ENCODE measurements around the gene OFD1. TPM values are rescaled to one million over a fixed set of nuclear protein-coding genes. Genes with fewer than 3 reads are reported as not detected.
"Not testable (repeated sequence)": the region's sequence is repeated elsewhere in the genome, so short reads cannot be mapped to it uniquely, and the experiment has no call there.

Gene OFD1
- total RNA-seq, 6 experiments from 2014 or later = 6.5 to 12.4 (median 10.5) TPM

DNA sequence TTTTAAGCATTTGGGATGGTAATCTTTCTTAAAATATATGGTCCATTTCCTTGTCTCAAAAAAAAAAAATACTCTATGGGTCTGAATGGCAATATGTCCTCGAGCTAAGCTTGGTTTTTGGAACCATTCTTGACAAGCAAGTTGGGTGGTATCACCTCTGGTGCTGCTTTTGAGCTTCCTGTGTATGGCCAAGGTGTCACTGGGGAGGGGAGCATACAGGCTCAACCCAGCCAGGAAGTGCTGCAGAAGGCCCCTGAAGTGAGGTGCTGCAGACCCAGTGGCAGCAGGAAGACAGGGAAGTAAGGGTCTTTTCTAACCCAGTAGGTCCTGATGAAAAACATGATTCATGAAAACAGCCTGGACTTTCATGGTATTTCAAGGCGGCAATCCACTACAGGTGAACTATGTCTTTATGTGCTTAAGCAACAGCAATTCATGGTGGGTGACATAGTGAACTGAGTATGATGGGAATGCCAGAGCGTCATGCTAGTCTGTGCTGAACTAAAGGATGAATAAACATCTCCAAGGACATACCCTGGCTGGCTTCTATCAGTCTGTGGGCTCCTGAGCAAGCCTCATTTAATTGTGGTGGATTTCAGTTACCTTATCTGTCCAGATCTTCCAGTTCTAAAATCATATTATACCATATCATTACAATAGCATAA is 15.2 kb upstream of the OFD1 start:
- TF ChIP-seq, protein P1, sequence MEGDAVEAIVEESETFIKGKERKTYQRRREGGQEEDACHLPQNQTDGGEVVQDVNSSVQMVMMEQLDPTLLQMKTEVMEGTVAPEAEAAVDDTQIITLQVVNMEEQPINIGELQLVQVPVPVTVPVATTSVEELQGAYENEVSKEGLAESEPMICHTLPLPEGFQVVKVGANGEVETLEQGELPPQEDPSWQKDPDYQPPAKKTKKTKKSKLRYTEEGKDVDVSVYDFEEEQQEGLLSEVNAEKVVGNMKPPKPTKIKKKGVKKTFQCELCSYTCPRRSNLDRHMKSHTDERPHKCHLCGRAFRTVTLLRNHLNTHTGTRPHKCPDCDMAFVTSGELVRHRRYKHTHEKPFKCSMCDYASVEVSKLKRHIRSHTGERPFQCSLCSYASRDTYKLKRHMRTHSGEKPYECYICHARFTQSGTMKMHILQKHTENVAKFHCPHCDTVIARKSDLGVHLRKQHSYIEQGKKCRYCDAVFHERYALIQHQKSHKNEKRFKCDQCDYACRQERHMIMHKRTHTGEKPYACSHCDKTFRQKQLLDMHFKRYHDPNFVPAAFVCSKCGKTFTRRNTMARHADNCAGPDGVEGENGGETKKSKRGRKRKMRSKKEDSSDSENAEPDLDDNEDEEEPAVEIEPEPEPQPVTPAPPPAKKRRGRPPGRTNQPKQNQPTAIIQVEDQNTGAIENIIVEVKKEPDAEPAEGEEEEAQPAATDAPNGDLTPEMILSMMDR (IDR thresholded peaks at IDR 0.05) = no peak
- no peak for TF ChIP-seq POLR2A (IDR thresholded peaks at IDR 0.05)
- Histone ChIP-seq H3K4me3 (no peak overlapping the region), H3K27ac (no peak overlapping the region), H3K36me3 (peaks cover 0 to 13% (median 0%) of the 10 kb centered on the region in 4 donors), H3K9me3 (no peaks in the 10 kb centered on the region), H3K4me1 (peaks cover 0 to 3% (median 0%) of the 10 kb centered on the region in 4 donors), H3K27me3 (no peaks in the 10 kb centered on the region)
- DNase-seq (no peak), ATAC-seq (peak in 1 of 4 donors; percentile 37)
- WGBS (ENCODE audit: insufficient coverage, low coverage, low lambda C conversion rate, missing lambda C conversion rate) = 73% methylated on average over 3 of the region's 3 CpGs
- intact Hi-C loops (cut with DNase I) = no loop called here

DNA sequence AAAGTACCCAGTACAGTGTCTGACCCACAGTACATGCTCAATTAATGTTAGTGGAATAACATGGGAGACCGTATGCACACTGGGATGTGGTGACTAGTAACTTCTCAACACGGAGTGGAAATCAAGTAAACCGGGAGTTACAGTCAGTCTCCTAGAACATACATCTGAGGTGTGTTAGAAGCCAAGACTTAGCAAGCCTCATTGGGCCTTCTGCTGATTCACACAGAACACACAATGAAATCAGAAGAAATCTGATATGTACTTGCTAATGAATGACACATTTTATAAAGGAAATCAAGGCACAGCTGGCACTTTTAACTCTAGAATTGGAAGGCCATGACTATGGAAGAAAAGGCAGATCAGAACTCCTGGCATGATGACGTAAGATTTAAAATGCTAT is 13.2 kb upstream of the OFD1 start:
- intact Hi-C loops (cut with DNase I) = no loop called here
- Histone ChIP-seq H3K9me3 (no peaks in the 10 kb centered on the region), H3K27ac (no peak overlapping the region), H3K4me3 (no peak overlapping the region), H3K4me1 (peaks cover 0 to 3% (median 0%) of the 10 kb centered on the region in 4 donors), H3K36me3 (peaks cover 0 to 13% (median 0%) of the 10 kb centered on the region in 4 donors), H3K27me3 (no peaks in the 10 kb centered on the region)
- WGBS (ENCODE audit: insufficient coverage, low coverage, low lambda C conversion rate, missing lambda C conversion rate) = 77% methylated on average over 4 of the region's 4 CpGs
- TF ChIP-seq, protein P1 (IDR thresholded peaks at IDR 0.05) = no peak
- TF ChIP-seq POLR2A (IDR thresholded peaks at IDR 0.05) = no peak
- DNase-seq (no peak), ATAC-seq (no peak)

DNA sequence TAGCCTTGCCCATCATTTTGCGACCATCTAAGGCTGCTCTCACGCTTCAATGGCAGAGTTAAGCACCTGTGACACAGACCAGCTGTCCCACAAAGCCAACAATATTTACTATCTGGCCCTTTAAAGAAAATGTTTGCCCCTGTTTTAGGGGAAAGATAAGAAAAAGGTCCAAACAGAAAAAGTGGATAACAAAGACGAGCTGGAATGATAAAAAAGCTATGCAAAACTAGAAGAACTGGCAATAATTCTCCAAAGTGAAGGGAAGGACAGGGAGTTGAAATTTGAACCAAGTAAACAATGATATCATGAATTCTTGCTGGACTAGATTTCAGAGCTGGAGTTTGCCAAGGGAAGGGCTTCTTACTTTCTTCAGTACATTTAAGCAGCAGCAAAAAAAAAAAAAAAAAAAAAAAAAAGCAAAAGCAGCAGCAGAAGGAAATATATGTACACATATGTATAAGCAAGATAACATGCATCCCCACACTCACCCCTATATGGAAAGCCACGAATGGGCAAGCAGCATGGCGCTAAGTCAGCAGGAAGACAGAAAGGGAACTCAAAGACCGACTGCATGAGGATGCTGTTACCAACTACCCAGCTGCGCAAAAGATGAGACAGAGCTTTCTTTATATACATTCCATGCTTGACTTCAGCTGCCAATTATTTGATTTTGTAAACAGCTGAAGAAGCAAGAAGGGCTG is 12.6 kb upstream of the OFD1 start:
- H3K9me3 ChIP-seq = no peaks in the 10 kb centered on the region
- intact Hi-C loops (cut with DNase I) = no loop called here
- DNase-seq (no peak), ATAC-seq (peak in 2 of 4 donors; percentile 36 to 62)
- H3K4me1 ChIP-seq = peaks cover 0 to 3% (median 0%) of the 10 kb centered on the region in 4 donors
- H3K4me3 ChIP-seq = no peak overlapping the region
- no peak overlapping the region for H3K27ac ChIP-seq
- no peaks in the 10 kb centered on the region for H3K27me3 ChIP-seq
- WGBS (ENCODE audit: insufficient coverage, low coverage, low lambda C conversion rate, missing lambda C conversion rate) = 41% methylated on average over 6 of the region's 7 CpGs
- H3K36me3 ChIP-seq = peaks cover 0 to 13% (median 0%) of the 10 kb centered on the region in 4 donors
- no peak for TF ChIP-seq POLR2A (IDR thresholded peaks at IDR 0.05)
- TF ChIP-seq, protein P1 (IDR thresholded peaks at IDR 0.05) = no peak

DNA sequence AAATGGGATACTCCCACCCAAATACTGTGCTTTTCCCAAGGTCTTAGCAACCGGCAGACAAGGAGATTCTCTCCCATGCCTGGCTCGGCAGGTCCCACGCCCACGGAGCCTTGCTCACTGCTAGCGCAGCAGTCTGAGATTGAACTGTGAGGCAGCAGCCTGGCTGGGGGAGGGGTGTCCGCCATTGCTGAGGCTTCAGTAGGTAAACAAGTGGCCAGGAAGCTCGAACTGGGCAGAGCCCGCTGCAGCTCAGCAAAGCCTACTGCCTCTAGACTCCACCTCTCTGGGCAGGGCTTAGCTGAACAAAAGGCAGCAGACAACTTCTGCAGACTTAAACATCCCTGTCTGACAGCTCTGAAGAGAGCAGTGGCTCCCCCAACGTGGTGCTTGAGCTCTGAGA is 9.7 kb upstream of the OFD1 start:
- WGBS (ENCODE audit: insufficient coverage, low coverage, low lambda C conversion rate, missing lambda C conversion rate) = 60% methylated on average over 1 of the region's 9 CpGs

DNA sequence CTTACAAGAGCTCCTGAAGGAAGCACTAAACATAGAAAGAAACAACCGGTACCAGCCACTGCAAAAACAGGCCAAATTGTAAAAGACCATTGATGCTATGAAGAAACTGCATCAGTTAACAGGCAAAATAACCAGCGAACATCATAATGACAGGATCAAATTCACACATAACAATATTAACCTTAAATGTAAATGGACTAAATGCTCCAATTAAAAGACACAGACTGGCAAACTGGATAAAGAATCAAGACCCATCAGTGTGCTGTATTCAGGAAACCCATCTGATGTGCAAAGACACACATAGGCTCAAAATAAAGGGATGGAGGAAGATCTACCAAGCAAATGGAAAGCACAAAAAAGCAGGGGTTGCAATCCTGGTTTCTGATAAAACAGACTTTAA is 8.0 kb upstream of the OFD1 start:
- 44% methylated on average over 2 of the region's 2 CpGs for WGBS (ENCODE audit: insufficient coverage, low coverage, low lambda C conversion rate, missing lambda C conversion rate)
- DNase-seq; H3K4me1 ChIP-seq; H3K27me3 ChIP-seq; intact Hi-C loops (cut with DNase I); H3K36me3 ChIP-seq; ATAC-seq; H3K9me3 ChIP-seq; H3K27ac ChIP-seq; H3K4me3 ChIP-seq: not testable (repeated sequence)

More for the DNA sequence above, 9.7 kb upstream of the OFD1 start:
- H3K4me3 ChIP-seq; H3K9me3 ChIP-seq; DNase-seq; H3K27ac ChIP-seq; intact Hi-C loops (cut with DNase I); H3K4me1 ChIP-seq; H3K36me3 ChIP-seq; H3K27me3 ChIP-seq; ATAC-seq: not testable (repeated sequence)

DNA sequence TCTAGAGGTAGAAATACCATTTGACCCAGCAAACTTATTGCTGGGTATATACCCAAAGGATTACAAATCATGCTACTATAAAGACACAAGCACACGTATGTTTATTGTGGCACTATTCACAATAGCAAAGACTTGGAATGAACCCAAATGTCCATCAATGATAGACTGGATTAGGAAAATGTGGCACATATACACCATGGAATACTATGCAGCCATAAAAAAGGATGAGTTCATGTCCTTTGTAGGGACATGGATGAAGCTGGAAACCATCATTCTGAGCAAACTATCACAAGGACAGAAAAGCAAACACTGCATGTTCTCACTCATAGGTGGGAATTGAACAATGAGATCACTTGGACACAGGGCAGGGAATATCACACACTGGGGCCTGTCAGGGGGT is 4.0 kb upstream of the OFD1 start:
- H3K27ac ChIP-seq; ATAC-seq; H3K4me1 ChIP-seq; intact Hi-C loops (cut with DNase I); H3K36me3 ChIP-seq; H3K27me3 ChIP-seq; DNase-seq; H3K9me3 ChIP-seq; H3K4me3 ChIP-seq: not testable (repeated sequence)
- 75% methylated on average over 1 of the region's 1 CpG for WGBS (ENCODE audit: insufficient coverage, low coverage, low lambda C conversion rate, missing lambda C conversion rate)

All from right lobe of liver (tissue), 6 donors.